GM23338 (cell line): ENCODE results near the gene SLC8A1. TPM values are rescaled to one million over a fixed set of nuclear protein-coding genes. Genes with fewer than 3 reads are reported as not detected.

Experiments used
- ATAC-seq: fragments of 200-7000 bp; cut with Tn5 transposase; 3 replicates; pipeline ENCODE4 v1.9.1; 2020
- DNase-seq: peaks from one replicate; pipeline ENCODE4 v3.0.0-alpha.2; 2015; ENCODE audit warnings: low spot score
- H2AFZ ChIP-seq: fragments of 200-600 bp; sonication (generic); 2 replicates; pipeline ENCODE4 v1.8.0; 2016; ENCODE audit warnings: antibody characterized with exemption, mild to moderate bottlenecking, moderate library complexity
- H3F3A ChIP-seq: fragments of 200-600 bp; sonication (generic); replicated peaks from 2 replicates; pipeline ENCODE4 v1.8.0; 2017; ENCODE audit warnings: antibody characterized with exemption, mixed run types, low read depth
- H3K27ac ChIP-seq: fragments of 200-600 bp; sonication (generic); 2 replicates; pipeline ENCODE4 v1.6.1; 2016; ENCODE audit warnings: low read depth
- H3K27me3 ChIP-seq: fragments of 200-600 bp; sonication (generic); 2 replicates; pipeline ENCODE4 v1.8.0; 2016; ENCODE audit warnings: mild to moderate bottlenecking, mixed run types, moderate library complexity; ENCODE audit not compliant: insufficient read depth
- H3K36me3 ChIP-seq: fragments of 200-600 bp; sonication (generic); 2 replicates; pipeline ENCODE4 v1.8.0; 2016; ENCODE audit warnings: mild to moderate bottlenecking; ENCODE audit not compliant: insufficient read depth
- H3K4me1 ChIP-seq: fragments of 200-600 bp; sonication (generic); 2 replicates; pipeline ENCODE4 v1.8.0; 2016; ENCODE audit warnings: mild to moderate bottlenecking, moderate library complexity; ENCODE audit not compliant: insufficient read depth
- H3K4me2 ChIP-seq: fragments of 200-600 bp; sonication (generic); 2 replicates; pipeline ENCODE4 v1.7.1; 2017; ENCODE audit warnings: mixed run types
- H3K4me3 ChIP-seq: fragments of 200-600 bp; sonication (generic); 2 replicates; pipeline ENCODE4 v1.6.1; 2016; ENCODE audit warnings: mixed run types
- H3K79me2 ChIP-seq: fragments of 200-600 bp; sonication (generic); replicated peaks from 2 replicates; pipeline ENCODE4 v1.8.0; 2017; ENCODE audit warnings: mild to moderate bottlenecking; ENCODE audit not compliant: insufficient read depth
- H3K9me2 ChIP-seq: fragments of 200-600 bp; sonication (generic); 2 replicates; pipeline ENCODE4 v1.8.0; 2017; ENCODE audit not compliant: insufficient read depth
- H4K20me1 ChIP-seq: fragments of 200-600 bp; sonication (generic); replicated peaks from 2 replicates; pipeline ENCODE4 v1.8.0; 2017; ENCODE audit warnings: mild to moderate bottlenecking; ENCODE audit not compliant: insufficient read depth
- H3K27ac Mint-ChIP-seq: 2 replicates; pipeline ENCODE4 v1.8.0; 2020; ENCODE audit warnings: inconsistent platforms, mild to moderate bottlenecking, moderate library complexity, mixed read lengths
- H3K27me3 Mint-ChIP-seq: 3 replicates; pipeline ENCODE4 v1.8.0; 2022; ENCODE audit warnings: low read depth, mild to moderate bottlenecking, moderate library complexity, mixed read lengths, inconsistent platforms; ENCODE audit not compliant: insufficient read depth, poor library complexity
- H3K36me3 Mint-ChIP-seq: 3 replicates; pipeline ENCODE4 v1.8.0; 2021; ENCODE audit warnings: low read depth, mild to moderate bottlenecking, inconsistent platforms, moderate library complexity, mixed read lengths
- H3K4me1 Mint-ChIP-seq: 3 replicates; pipeline ENCODE4 v1.8.0; 2020; ENCODE audit warnings: mild to moderate bottlenecking, inconsistent platforms, mixed read lengths
- H3K4me3 Mint-ChIP-seq: 3 replicates; pipeline ENCODE4 v1.8.0; 2021; ENCODE audit warnings: moderate library complexity, mild to moderate bottlenecking, inconsistent platforms, mixed read lengths
- H3K9me3 Mint-ChIP-seq: 3 replicates; pipeline ENCODE4 v1.8.0; 2020; ENCODE audit warnings: moderate library complexity, mild to moderate bottlenecking, inconsistent platforms, mixed read lengths
- CREB1 ChIP-seq: fragments of 250-450 bp; sonication (Bioruptor Pico); IDR thresholded peaks from 2 replicates; pipeline ENCODE4 v1.5.0; 2020; ENCODE audit warnings: low read depth, mild to moderate bottlenecking, moderate library complexity
- CTCF ChIP-seq, 2 experiments: fragments of 200-600 bp in 1 of 2; sonication (generic) in 1 of 2; conservative IDR thresholded peaks; 2 replicates each; pipeline versions ENCODE4 v1.5.1 to v1.6.1; 2016 to 2017; ENCODE audit warnings: antibody characterized with exemption in 2 of 2, low read depth in 2 of 2, mild to moderate bottlenecking in 2 of 2, moderate library complexity in 1 of 2
- ETS1 ChIP-seq: IDR thresholded peaks from 2 replicates; pipeline ENCODE4 v1.6.1; 2016; ENCODE audit warnings: antibody characterized with exemption
- EZH2 ChIP-seq: fragments of 200-600 bp; sonication (generic); IDR thresholded peaks from one replicate; pipeline ENCODE4 v1.8.0; 2017; ENCODE audit warnings: antibody characterized with exemption, mild to moderate bottlenecking, low read depth; ENCODE audit not compliant: unreplicated experiment
- EZH2phosphoT487 ChIP-seq: fragments of 200-600 bp; sonication (generic); IDR thresholded peaks from one replicate; pipeline ENCODE4 v1.8.1; 2018; ENCODE audit warnings: antibody characterized with exemption; ENCODE audit not compliant: unreplicated experiment
- JUNB ChIP-seq: IDR thresholded peaks from one replicate; pipeline ENCODE4 v1.6.1; 2016; ENCODE audit warnings: antibody characterized with exemption; ENCODE audit not compliant: unreplicated experiment
- NANOG ChIP-seq: IDR thresholded peaks from 2 replicates; pipeline ENCODE4 v1.6.1; 2016; ENCODE audit warnings: antibody characterized with exemption, borderline replicate concordance
- POLR2AphosphoS5 ChIP-seq: IDR thresholded peaks from 2 replicates; pipeline ENCODE4 v1.6.1; 2016; ENCODE audit warnings: antibody characterized with exemption, low read depth
- REST ChIP-seq: IDR thresholded peaks from one replicate; pipeline ENCODE4 v1.6.1; 2018; ENCODE audit warnings: antibody characterized with exemption; ENCODE audit not compliant: unreplicated experiment
- STAT1 ChIP-seq: IDR thresholded peaks from one replicate; pipeline ENCODE4 v1.6.1; 2016; ENCODE audit warnings: antibody characterized with exemption; ENCODE audit not compliant: unreplicated experiment
- ZNF114 ChIP-seq: fragments of 250-450 bp; sonication (Bioruptor Pico); IDR thresholded peaks from 2 replicates; pipeline ENCODE4 v1.5.0; 2020; ENCODE audit warnings: mild to moderate bottlenecking, moderate library complexity
- ZNF331 ChIP-seq: fragments of 250-450 bp; sonication (Bioruptor Pico); IDR thresholded peaks from 2 replicates; pipeline ENCODE4 v1.5.0; 2020; ENCODE audit warnings: low read depth, mild to moderate bottlenecking, moderate library complexity
- ZNF462 ChIP-seq: fragments of 250-450 bp; sonication (Bioruptor Pico); IDR thresholded peaks from 2 replicates; pipeline ENCODE4 v1.5.0; 2020; ENCODE audit warnings: mild to moderate bottlenecking, moderate library complexity
- polyA plus RNA-seq: library from polyadenylated mRNA; unstranded; fragments of >200 nt; fragmentation: Nextera tagmentation; extraction: Ambion mirVana; gene quantifications from 2 replicates; pipeline ENCODE4 v1.2.1, GENCODE V29; 2016
- total RNA-seq: library from RNA; depleted of rRNA; stranded (reverse); fragments of >200 nt; shearing (Covaris generic); gene quantifications from 2 replicates; pipeline ENCODE4 v1.2.3, GENCODE V29; 2014

SLC8A1 gene
- total and polyA plus RNA-seq, 2 experiments from 2014 or later = 2.5 to 3.3 TPM

- Histone ChIP-seq H3K27ac (no peak overlapping the region), H4K20me1 (no peaks in the 10 kb centered on the region), H3K27me3 (no peaks in the 10 kb centered on the region), H3K36me3 (no peaks in the 10 kb centered on the region), H3K9me2 (peaks cover 12% of the 10 kb centered on the region; the same call in 1 of the 2 replicates), H3K4me3 (no peak overlapping the region), H3F3A (no peaks in the 10 kb centered on the region), H3K79me2 (no peaks in the 10 kb centered on the region), H3K4me1 (no peaks in the 10 kb centered on the region), H3K4me2 (no peak overlapping the region), H2AFZ (no peak overlapping the region)
- no peaks in the 10 kb centered on the region for H3K4me1 Mint-ChIP-seq
- H3K4me3 Mint-ChIP-seq = no peak overlapping the region
- DNase-seq (no peak), ATAC-seq (no peak)
- TF ChIP-seq EZH2phosphoT487 (no peak), STAT1 (no peak), ZNF331 (CRISPR knock-in tag) (no peak), NANOG (no peak), ZNF114 (CRISPR knock-in tag) (no peak), CREB1 (no peak), ETS1 (no peak), REST (no peak), JUNB (no peak), ZNF462 (no peak), EZH2 (no peak), POLR2AphosphoS5 (no peak), CTCF (conservative IDR thresholded peaks at IDR 0.05; ENCODE audit: low read depth in 2 of 2) (no peak)
- H3K36me3 Mint-ChIP-seq = no peaks in the 10 kb centered on the region
- no peak overlapping the region for H3K27ac Mint-ChIP-seq
- peaks cover 3% of the 10 kb centered on the region for H3K27me3 Mint-ChIP-seq
- H3K9me3 Mint-ChIP-seq = no peaks in the 10 kb centered on the region
Observed at GRCh38 chr2:40166006-40166405, 285.9 kb downstream of the SLC8A1 start.
